ENCODE data around the gene CRHR1. TPM values are rescaled to one million over a fixed set of nuclear protein-coding genes. Genes with fewer than 3 reads are reported as not detected.

CRHR1 gene
- total RNA-seq, 4 donors from 2014 or later: 0.25 to 3.7 (median 1.5) TPM

DNA sequence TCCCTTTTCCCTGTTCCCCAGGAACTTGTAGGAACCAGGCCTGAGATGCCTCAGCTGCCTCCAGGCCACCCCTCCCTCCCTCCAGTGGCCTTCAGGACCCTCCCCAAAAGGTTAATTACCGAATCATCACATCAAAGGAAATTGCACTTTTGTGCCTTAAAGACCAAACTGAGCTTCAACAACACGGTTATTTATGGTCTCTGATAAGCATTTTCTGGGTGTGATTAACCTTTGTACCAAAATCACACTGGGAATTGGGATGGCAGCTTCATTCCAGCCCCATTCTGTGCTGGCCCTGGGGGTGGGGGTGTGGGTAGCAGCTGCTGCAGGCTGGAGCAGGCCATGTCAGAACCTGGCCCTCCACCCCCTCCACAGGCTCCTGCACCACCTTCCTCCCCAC lies 16.7 kb downstream of the CRHR1 start:
- intact Hi-C loops (cut with DNase I; ENCODE audit: low total_unique reads): no loop called here

DNA sequence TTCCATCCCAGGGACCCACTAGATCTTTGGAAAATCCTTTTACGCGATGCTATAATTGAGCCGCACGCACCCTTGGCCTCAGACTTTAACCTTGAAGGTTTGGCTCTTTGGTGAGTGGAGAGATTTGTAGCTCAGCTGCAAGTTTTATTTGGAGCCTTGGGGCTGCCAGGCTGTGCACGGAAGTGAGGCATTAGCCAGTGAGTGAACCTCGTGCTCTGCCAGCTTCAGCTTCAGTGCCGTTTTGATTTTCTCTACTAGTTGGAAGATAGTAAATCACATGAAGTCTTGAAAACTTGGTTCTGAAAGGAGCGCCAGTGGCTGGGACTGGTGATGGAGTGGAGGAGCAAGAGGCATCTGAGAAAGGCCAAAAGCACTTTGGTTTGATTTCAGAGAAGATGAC lies 17.3 kb downstream of the CRHR1 start:
- WGBS, 2 donors: 46 to 55% methylated on average over 8 of the region's 8 CpGs
- DNase-seq (ENCODE audit: low spot score in 2 of 2): no peak
- intact Hi-C loops (cut with DNase I; ENCODE audit: low total_unique reads): no loop called here
- TF ChIP-seq POLR2A (IDR thresholded peaks at IDR 0.05): no peak
- TF ChIP-seq, protein P1, sequence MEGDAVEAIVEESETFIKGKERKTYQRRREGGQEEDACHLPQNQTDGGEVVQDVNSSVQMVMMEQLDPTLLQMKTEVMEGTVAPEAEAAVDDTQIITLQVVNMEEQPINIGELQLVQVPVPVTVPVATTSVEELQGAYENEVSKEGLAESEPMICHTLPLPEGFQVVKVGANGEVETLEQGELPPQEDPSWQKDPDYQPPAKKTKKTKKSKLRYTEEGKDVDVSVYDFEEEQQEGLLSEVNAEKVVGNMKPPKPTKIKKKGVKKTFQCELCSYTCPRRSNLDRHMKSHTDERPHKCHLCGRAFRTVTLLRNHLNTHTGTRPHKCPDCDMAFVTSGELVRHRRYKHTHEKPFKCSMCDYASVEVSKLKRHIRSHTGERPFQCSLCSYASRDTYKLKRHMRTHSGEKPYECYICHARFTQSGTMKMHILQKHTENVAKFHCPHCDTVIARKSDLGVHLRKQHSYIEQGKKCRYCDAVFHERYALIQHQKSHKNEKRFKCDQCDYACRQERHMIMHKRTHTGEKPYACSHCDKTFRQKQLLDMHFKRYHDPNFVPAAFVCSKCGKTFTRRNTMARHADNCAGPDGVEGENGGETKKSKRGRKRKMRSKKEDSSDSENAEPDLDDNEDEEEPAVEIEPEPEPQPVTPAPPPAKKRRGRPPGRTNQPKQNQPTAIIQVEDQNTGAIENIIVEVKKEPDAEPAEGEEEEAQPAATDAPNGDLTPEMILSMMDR (IDR thresholded peaks at IDR 0.05): no peak
- no peak overlapping the region for H3K4me3 ChIP-seq (ENCODE audit: low read depth, poor library complexity, severe bottlenecking)

More for the DNA sequence above, 16.7 kb downstream of the CRHR1 start:
- 22 to 44% methylated on average over 2 of the region's 2 CpGs for WGBS, 2 donors
- no peak for DNase-seq (ENCODE audit: low spot score in 2 of 2)
- TF ChIP-seq, protein P1 (IDR thresholded peaks at IDR 0.05): no peak
- no peak for TF ChIP-seq POLR2A (IDR thresholded peaks at IDR 0.05)
- H3K4me3 ChIP-seq (ENCODE audit: low read depth, poor library complexity, severe bottlenecking): no peak overlapping the region

DNA sequence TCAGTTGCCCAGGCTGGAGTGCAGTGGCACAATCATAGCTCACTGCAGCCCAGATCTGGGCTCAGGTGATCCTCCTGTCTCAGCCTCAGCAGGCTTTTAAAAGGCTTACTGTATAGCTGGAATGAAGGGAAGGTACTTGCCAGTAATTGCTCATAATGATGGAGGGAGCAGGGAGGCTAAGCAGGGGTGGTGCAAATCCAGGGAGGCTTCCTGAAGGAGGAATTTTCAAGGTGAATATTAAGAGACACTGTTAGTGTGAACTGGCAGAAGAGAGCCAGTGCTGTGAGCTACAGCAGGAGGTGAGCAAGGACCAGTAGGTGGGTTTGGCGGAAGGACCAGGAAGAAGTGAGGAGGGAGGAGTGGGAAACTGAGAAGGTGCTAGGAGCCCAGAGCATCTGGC lies 24.7 kb downstream of the CRHR1 start:
- intact Hi-C loops (cut with DNase I; ENCODE audit: low total_unique reads): no loop called here
- DNase-seq (ENCODE audit: low spot score in 2 of 2): no peak
- WGBS, 2 donors: 84 to 100% methylated on average over 1 of the region's 1 CpG
- no peak overlapping the region for H3K4me3 ChIP-seq (ENCODE audit: low read depth, poor library complexity, severe bottlenecking)
- TF ChIP-seq, protein P1 (IDR thresholded peaks at IDR 0.05): no peak
- TF ChIP-seq POLR2A (IDR thresholded peaks at IDR 0.05): no peak

DNA sequence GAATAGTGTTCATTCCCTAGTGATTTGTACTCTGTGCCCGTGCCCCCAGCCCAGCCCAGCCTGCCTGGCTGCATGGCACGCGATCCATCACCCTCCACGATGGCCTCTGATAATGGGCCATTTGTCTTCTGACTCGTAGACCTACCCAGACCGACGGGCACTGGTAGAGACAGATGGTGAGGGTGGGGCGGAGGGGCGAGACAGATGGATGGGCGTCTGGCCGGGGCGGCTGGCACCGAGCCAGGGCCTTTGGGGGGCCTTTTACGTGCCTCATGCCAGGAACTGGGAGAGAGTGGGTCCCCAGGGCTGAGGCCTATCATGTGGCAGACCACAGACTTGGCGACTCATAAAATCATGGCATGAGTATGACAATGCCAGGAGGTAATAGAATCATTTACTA lies 25.4 kb downstream of the CRHR1 start:
- intact Hi-C loops (cut with DNase I; ENCODE audit: low total_unique reads): no loop called here
- 61 to 65% methylated on average over 15 of the region's 15 CpGs for WGBS, 2 donors

DNA sequence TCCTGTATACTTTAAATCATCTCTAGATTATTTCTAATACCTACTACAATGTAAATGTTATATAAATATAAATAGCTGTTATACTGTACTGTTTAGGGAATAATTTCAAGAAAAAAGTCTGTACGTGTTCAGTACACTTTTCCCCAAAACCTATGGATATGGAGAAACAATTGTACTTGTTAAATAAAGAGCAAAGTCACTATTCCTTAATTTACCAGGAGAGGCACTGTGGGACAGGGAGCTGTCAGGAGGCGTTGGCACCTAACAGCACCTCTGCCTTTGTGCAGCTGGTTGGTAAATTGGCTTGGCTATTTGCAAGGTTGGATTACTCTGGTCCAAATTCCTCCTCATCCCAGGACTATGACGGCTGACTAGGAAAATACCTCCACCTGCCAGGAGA lies 28.0 kb downstream of the CRHR1 start:
- intact Hi-C loops (cut with DNase I; ENCODE audit: low total_unique reads): no loop called here

More for the DNA sequence above, 25.4 kb downstream of the CRHR1 start:
- no peak for DNase-seq (ENCODE audit: low spot score in 2 of 2)
- no peak overlapping the region for H3K4me3 ChIP-seq (ENCODE audit: low read depth, poor library complexity, severe bottlenecking)
- no peak for TF ChIP-seq POLR2A (IDR thresholded peaks at IDR 0.05)

DNA sequence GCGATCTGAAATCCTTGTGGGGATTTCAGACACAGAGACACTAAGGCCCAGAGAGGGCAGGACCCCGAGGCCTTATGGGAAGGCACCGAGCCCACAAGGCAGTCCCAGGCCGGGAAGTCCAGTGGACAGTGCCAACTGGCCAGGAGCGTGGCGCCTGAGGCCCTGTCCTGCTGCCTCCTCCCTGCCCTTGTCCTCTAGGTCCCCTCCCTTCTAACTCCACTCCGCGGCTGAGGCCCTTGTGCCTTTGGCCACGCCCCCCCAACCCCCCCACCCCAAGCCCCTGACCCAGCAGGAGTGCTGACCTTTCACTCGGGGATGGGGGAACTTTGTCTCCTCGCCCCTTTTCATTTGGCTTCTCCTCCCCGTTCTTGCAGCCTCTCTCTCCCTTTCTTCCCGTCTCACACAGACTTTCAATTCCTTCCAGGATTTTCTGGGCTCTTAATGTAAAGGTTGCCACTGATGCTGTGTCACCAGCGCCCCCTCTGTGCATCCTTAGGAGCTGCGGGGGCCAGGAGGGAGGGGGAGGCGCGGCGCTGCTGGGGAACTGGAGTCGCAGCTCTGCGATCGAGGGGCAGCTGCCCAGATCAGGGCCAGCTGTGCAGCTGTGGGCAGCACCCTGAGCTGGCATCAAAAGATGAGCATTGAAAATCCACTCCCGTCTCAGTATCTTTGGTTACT lies 29.1 kb downstream of the CRHR1 start:
- WGBS, 2 donors: 34 to 38% methylated on average over 22 of the region's 22 CpGs
- intact Hi-C loops (cut with DNase I; ENCODE audit: low total_unique reads): no loop called here
- TF ChIP-seq, protein P1 (IDR thresholded peaks at IDR 0.05): no peak
- no peak for TF ChIP-seq POLR2A (IDR thresholded peaks at IDR 0.05)
- H3K4me3 ChIP-seq (ENCODE audit: low read depth, poor library complexity, severe bottlenecking): no peak overlapping the region
- no peak for DNase-seq (ENCODE audit: low spot score in 2 of 2)

More for the DNA sequence above, 28.0 kb downstream of the CRHR1 start:
- WGBS, 2 donors: 58 to 63% methylated on average over 3 of the region's 3 CpGs
- no peak for DNase-seq (ENCODE audit: low spot score in 2 of 2)
- no peak overlapping the region for H3K4me3 ChIP-seq (ENCODE audit: low read depth, poor library complexity, severe bottlenecking)
- TF ChIP-seq, protein P1 (IDR thresholded peaks at IDR 0.05): no peak
- no peak for TF ChIP-seq POLR2A (IDR thresholded peaks at IDR 0.05)

Data from lower leg skin (tissue), 4 donors.